NB4 (cell line): ENCODE measurements around the gene PRSS38.

ENCODE experiments used
- CTCF ChIP-seq: IDR thresholded peaks from one replicate; pipeline ENCODE4 v1.5.1; 2012; ENCODE audit warnings: low read depth, low read length
- MAX ChIP-seq: IDR thresholded peaks from 2 replicates; pipeline ENCODE4 v1.6.1; 2011; ENCODE audit warnings: low read depth, low read length
- POLR2A ChIP-seq: IDR thresholded peaks from 2 replicates; pipeline ENCODE4 v1.6.1; 2011; ENCODE audit warnings: mild to moderate bottlenecking; ENCODE audit not compliant: insufficient read length; ENCODE audit errors: extremely low read depth

- TF ChIP-seq CTCF (no peak), POLR2A (no peak), MAX (no peak)
Measured at GRCh38 chr1:227797625-227798024, 17.9 kb upstream of the PRSS38 start.
